T-helper 1 cell treated with Interleukin-12 subunit alpha and Interleukin-12 subunit beta and Interleukin-4 antibody, amounts not matched to agents 30 μg/mL and 1 μg/mL, for 36 hours (primary cell): ENCODE results near the gene BTBD1.
A peak's percentile ranks its signal among the peaks of the same experiment; 100 is the strongest.

ENCODE experiments used
- H3K27ac Mint-ChIP-seq: one replicate; pipeline ENCODE4 v1.8.0; 2021; ENCODE audit warnings: mild to moderate bottlenecking, mixed read lengths
- H3K27me3 Mint-ChIP-seq: one replicate; pipeline ENCODE4 v1.8.0; 2021; ENCODE audit warnings: low read depth, mixed read lengths
- H3K36me3 Mint-ChIP-seq: one replicate; pipeline ENCODE4 v1.8.0; 2021; ENCODE audit warnings: low read depth, mixed read lengths
- H3K4me1 Mint-ChIP-seq: one replicate; pipeline ENCODE4 v1.8.0; 2021; ENCODE audit warnings: low read depth, mixed read lengths
- H3K4me3 Mint-ChIP-seq: one replicate; pipeline ENCODE4 v1.8.0; 2021; ENCODE audit warnings: mild to moderate bottlenecking, moderate library complexity, mixed read lengths
- H3K9me3 Mint-ChIP-seq: one replicate; pipeline ENCODE4 v1.8.0; 2021; ENCODE audit warnings: mixed read lengths

The BTBD1 gene

GRCh38 chr15:83066734-83067637, at the start of gene BTBD1:
Gene BTBD1 (minus strand): TSS chr15:83067252. CDS start chr15:83067151, 101 bp downstream.
- H3K4me3 Mint-ChIP-seq: peak within 1 kb of the TSS; percentile 74

DNA sequence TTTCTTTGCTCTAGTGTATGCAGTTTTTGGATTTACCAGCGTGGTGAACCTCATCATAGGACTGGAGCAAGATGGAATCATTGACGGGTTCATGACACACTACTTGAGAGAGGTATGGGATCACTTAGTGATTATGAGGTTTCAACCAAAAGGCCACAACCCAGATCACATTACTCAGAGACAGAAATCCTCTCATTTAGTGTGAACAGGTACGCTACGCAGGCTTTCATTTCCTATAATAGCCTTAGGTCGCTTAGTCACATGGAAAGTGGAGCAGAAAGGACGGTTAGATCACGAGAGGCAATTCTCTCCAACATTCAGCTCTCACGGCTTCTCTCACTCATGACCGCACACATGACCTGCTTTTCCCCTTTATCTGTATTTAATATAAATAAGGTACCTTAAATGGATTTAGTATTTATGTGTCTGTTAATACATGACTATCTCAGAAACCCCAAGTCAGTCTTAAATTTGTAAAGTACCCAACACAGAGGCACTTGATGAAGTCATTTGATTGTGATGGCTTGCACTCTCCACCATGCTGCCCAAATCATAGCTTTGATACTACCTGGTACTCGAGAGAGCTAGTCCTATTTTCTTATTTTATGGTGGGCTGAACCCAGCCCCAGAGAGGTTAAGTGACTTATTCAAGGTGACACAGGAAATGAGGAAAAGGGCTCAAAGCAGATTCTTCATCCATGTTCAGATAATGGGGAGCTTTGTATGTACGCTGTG, 48.9 kb upstream of the BTBD1 start:
- Mint-ChIP-seq H3K36me3 (peaks cover 41% of the 10 kb centered on the region), H3K4me1 (peaks cover 12% of the 10 kb centered on the region), H3K27ac (no peak overlapping the region), H3K9me3 (no peaks in the 10 kb centered on the region), H3K4me3 (no peak overlapping the region), H3K27me3 (no peaks in the 10 kb centered on the region)

More at GRCh38 chr15:83066734-83067637, at the start of gene BTBD1:
- H3K36me3 Mint-ChIP-seq: peaks cover 11% of the 10 kb centered on the region
- H3K9me3 Mint-ChIP-seq: peaks cover 7% of the 10 kb centered on the region
- H3K4me1 Mint-ChIP-seq: peaks cover 21% of the 10 kb centered on the region
- H3K27me3 Mint-ChIP-seq: no peaks in the 10 kb centered on the region
- H3K27ac Mint-ChIP-seq: peak within 1 kb of the TSS; percentile 50

GRCh38 chr15:83115410-83115809, 48.4 kb upstream of the BTBD1 start:
- no peak overlapping the region for H3K4me3 Mint-ChIP-seq
- H3K36me3 Mint-ChIP-seq: peaks cover 39% of the 10 kb centered on the region
- no peaks in the 10 kb centered on the region for H3K27me3 Mint-ChIP-seq
- H3K4me1 Mint-ChIP-seq: peaks cover 12% of the 10 kb centered on the region
- H3K27ac Mint-ChIP-seq: peak overlapping the region; percentile 6
- no peaks in the 10 kb centered on the region for H3K9me3 Mint-ChIP-seq

DNA sequence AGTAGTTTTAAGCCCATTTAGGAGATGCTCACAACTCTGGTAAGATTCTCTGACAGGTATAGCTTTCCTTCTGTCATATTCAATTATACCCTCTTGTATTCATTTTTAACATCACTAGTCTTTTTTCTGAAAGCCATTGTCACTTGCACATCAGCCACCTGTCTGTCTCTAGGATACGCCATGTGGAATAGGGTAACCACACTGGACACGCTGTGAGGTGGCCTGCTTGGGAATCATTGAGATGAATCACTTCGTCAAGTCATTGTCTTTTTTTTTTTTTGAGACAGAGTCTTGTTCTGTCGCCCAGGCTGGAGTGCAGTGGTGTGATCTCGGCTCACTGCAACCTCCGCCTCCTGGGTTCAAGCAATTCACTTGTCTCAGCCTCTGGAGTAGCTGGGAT, 47.8 kb upstream of the BTBD1 start:
- H3K27me3 Mint-ChIP-seq: no peaks in the 10 kb centered on the region

DNA sequence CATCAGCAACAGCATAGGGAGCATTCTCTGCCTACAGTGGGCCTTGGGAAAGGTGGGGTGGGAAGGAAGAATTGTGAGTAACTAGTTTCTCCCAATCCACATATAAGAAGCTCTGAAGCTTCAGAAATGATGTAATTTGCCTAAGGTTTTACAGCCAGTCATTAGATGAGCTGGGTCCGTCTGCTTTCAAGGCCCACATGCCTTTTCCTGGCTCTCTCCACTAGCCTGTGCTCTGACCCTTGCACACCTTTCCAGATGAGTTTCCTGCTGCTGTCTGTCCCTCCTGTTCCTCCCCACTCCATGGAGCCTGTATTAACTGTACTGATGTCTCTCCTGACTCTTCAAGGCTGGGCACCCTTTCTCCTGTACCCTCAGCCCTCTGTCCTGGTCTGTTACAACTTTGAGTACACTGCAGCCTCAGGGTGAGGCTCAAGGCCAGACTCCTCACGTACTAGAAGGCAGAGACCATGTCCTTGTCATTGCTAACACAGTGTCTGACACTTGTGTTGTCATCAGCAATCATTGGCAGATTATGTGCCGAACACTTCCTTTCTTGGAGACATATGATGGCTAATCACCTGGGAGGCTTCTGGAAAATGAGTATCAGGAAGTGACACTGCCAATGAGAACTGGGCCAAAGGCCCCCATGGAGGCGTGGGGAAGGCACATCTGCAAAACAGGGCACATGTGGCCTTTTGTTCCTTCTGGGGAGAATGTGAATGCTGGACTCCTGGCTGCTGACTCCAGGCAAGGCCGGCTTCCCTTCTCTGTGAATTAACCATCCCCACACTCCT, 47.0 kb upstream of the BTBD1 start:
- H3K27ac Mint-ChIP-seq: no peak overlapping the region
- peaks cover 41% of the 10 kb centered on the region for H3K36me3 Mint-ChIP-seq
- no peaks in the 10 kb centered on the region for H3K9me3 Mint-ChIP-seq
- no peak overlapping the region for H3K4me3 Mint-ChIP-seq
- H3K27me3 Mint-ChIP-seq: no peaks in the 10 kb centered on the region
- H3K4me1 Mint-ChIP-seq: peaks cover 23% of the 10 kb centered on the region

More for the DNA sequence above, 47.8 kb upstream of the BTBD1 start:
- H3K36me3 Mint-ChIP-seq: peaks cover 38% of the 10 kb centered on the region
- no peaks in the 10 kb centered on the region for H3K9me3 Mint-ChIP-seq
- no peak overlapping the region for H3K4me3 Mint-ChIP-seq
- peaks cover 15% of the 10 kb centered on the region for H3K4me1 Mint-ChIP-seq
- H3K27ac Mint-ChIP-seq: no peak overlapping the region

DNA sequence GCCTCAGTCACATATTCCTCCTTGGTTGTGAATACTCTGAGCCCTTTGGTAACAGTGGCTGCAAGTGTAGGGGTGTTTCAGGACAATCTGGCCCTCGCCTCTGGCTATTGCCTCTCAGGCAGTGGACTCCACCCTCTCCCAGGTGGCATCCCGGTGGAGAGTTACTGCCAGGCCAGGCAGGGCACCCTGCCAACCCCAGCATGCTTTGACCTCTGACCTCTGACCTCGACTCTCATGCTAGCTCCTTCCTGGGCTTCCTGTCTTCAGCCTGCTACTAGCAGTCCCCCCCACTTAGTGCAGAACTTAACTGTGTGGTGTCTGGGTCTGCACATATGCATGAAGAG, 45.9 kb upstream of the BTBD1 start:
- H3K4me3 Mint-ChIP-seq: no peak overlapping the region
- peaks cover 34% of the 10 kb centered on the region for H3K4me1 Mint-ChIP-seq
- peaks cover 47% of the 10 kb centered on the region for H3K36me3 Mint-ChIP-seq
- H3K27ac Mint-ChIP-seq: no peak overlapping the region
- no peaks in the 10 kb centered on the region for H3K9me3 Mint-ChIP-seq
- H3K27me3 Mint-ChIP-seq: no peaks in the 10 kb centered on the region

GRCh38 chr15:83112233-83112955, 45.3 kb upstream of the BTBD1 start:
- H3K36me3 Mint-ChIP-seq: peaks cover 47% of the 10 kb centered on the region
- H3K27ac Mint-ChIP-seq: no peak overlapping the region
- H3K4me1 Mint-ChIP-seq: peaks cover 34% of the 10 kb centered on the region

GRCh38 chr15:83111149-83111548, 44.1 kb upstream of the BTBD1 start:
- Mint-ChIP-seq H3K27ac (peak overlapping the region; percentile 14), H3K4me3 (no peak overlapping the region), H3K9me3 (no peaks in the 10 kb centered on the region), H3K36me3 (peaks cover 47% of the 10 kb centered on the region), H3K4me1 (peaks cover 39% of the 10 kb centered on the region), H3K27me3 (peaks cover 7% of the 10 kb centered on the region)

More at GRCh38 chr15:83112233-83112955, 45.3 kb upstream of the BTBD1 start:
- Mint-ChIP-seq H3K9me3 (no peaks in the 10 kb centered on the region), H3K4me3 (no peak overlapping the region), H3K27me3 (no peaks in the 10 kb centered on the region)

DNA sequence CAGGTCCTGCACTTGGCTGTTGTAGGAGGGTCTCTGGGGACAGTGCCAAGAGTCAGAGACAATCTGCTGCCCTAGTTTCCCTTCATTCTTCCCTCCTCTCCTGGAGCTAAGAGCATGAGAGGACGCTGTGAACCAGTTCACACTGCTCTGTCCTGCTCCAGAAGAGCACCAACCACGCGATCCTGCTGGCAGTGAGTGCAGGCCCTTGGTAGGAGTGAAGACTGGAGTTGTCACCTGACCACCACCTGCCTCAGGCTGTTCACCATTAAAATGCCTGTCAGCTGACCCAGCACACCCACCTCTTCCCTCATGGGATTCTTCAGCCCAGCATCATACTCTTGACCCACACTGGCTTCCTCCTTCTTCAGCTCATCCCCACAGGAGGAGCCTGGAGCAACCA, 43.3 kb upstream of the BTBD1 start:
- H3K4me3 Mint-ChIP-seq: peak overlapping the region; percentile 30
- peaks cover 42% of the 10 kb centered on the region for H3K4me1 Mint-ChIP-seq
- H3K27me3 Mint-ChIP-seq: peaks cover 10% of the 10 kb centered on the region
- peaks cover 41% of the 10 kb centered on the region for H3K36me3 Mint-ChIP-seq
- H3K9me3 Mint-ChIP-seq: no peaks in the 10 kb centered on the region
- H3K27ac Mint-ChIP-seq: no peak overlapping the region

DNA sequence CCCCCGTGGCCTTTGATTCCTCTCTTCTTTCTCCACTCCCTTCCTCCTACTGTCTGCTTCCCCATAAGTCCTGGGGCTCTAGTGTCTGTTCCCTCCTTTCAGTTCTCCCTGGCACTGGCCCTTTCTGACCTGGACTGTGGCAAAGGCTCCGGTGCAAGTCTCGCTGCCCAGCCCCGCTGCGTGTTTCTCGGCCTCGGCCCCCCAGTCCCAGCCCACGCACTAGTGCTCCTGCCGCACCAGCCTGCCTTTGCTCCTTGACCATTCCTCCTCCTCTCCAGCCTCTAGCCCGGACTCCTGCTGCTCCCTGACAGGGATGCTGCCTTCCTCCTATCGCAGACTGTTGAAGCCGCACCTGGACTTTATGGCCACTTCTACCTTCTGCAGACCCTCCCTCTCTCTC, 42.5 kb upstream of the BTBD1 start:
- peaks cover 16% of the 10 kb centered on the region for H3K27me3 Mint-ChIP-seq

DNA sequence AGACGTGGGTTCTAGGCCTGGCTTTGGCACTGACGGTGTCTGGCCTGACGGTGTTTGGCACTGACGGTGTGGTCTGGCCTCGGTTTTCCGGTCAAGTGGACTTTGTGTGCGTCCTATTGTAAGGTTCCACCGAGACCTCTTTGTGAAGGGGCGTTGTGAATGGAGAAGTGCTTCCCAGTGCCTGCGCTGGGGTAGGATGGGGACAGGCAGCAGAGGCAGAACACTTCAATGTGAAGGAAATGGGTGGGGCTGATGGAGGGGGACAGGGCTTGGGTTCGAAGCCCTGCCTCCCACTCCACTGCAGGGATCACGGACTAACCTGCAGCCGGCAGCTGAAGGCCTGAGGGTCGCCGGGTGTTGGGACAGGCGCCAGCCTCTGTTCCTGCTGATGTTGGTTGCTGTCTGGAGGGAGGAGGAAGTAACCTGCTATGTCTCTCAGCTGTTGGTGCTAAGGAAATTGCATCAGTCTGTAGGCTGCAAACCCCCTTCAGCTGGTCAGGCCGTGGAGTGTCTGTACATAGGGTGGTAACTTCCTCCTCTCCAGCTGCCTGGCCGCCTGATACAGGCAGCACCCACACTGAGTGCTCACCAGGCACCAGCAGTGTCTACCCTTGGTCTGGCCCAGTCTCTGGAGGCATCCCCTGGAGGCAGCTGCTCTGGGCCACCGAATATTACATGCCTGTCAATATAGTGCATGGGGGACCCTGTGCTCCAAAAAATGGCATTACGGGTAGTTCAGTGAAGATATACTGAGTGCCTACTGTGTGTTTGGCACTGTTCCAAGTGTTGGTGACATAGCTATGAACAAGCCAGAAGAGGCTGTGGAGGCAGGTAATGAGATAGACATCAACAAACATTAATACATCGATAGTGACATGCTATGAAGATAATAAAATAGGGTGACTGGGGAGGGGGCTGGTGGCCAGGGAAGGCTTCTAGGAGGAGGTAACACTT, 41.5 kb upstream of the BTBD1 start:
- peaks cover 29% of the 10 kb centered on the region for H3K36me3 Mint-ChIP-seq
- peak overlapping the region; percentile 95 for H3K4me3 Mint-ChIP-seq
- peak overlapping the region; percentile 92 for H3K27ac Mint-ChIP-seq
- no peaks in the 10 kb centered on the region for H3K9me3 Mint-ChIP-seq
- H3K27me3 Mint-ChIP-seq: peaks cover 24% of the 10 kb centered on the region
- peaks cover 42% of the 10 kb centered on the region for H3K4me1 Mint-ChIP-seq

More for the DNA sequence above, 42.5 kb upstream of the BTBD1 start:
- Mint-ChIP-seq H3K27ac (no peak overlapping the region), H3K4me3 (peak overlapping the region; percentile 30), H3K4me1 (peaks cover 42% of the 10 kb centered on the region), H3K9me3 (no peaks in the 10 kb centered on the region), H3K36me3 (peaks cover 34% of the 10 kb centered on the region)

DNA sequence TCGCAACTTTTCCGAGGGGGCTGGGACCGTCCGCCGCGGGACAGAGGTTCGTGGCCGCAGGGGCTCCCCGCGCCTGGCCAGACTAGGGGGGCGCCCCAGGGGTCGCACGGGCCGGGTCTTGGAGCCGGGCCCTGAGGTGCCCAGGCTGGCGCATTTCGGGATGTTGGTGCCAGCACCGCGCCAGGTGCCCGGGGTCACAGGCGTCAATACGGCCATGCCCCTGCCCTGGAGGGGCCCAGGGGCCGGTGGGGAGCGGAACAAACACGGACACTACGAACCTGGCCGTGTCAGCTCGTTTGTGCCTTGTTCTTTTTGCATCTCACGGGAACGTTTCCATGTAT, 40.8 kb upstream of the BTBD1 start:
- Mint-ChIP-seq H3K36me3 (peaks cover 25% of the 10 kb centered on the region), H3K27me3 (peaks cover 24% of the 10 kb centered on the region), H3K4me3 (peak overlapping the region; percentile 95), H3K27ac (peak overlapping the region; percentile 92), H3K4me1 (peaks cover 41% of the 10 kb centered on the region), H3K9me3 (no peaks in the 10 kb centered on the region)
